GM23338 (cell line): ENCODE measurements around the gene SEMA7A.

Source experiments
- CTCF ChIP-seq, 2 experiments: fragments of 200-600 bp in 1 of 2; sonication (generic) in 1 of 2; conservative IDR thresholded peaks; 2 replicates each; pipeline versions ENCODE4 v1.5.1 to v1.6.1; 2016 to 2017; ENCODE audit warnings: antibody characterized with exemption in 2 of 2, low read depth in 2 of 2, mild to moderate bottlenecking in 2 of 2, moderate library complexity in 1 of 2
- ZNF331 ChIP-seq: fragments of 250-450 bp; sonication (Bioruptor Pico); IDR thresholded peaks from 2 replicates; pipeline ENCODE4 v1.5.0; 2020; ENCODE audit warnings: low read depth, mild to moderate bottlenecking, moderate library complexity

GRCh38 chr15:74389241-74390048, 44.3 kb downstream of the SEMA7A start:
- TF ChIP-seq CTCF (conservative IDR thresholded peaks at IDR 0.05; ENCODE audit: low read depth in 2 of 2) (no peak), ZNF331 (CRISPR knock-in tag) (no peak)
